ENCODE results near the gene NELFE.

DNA sequence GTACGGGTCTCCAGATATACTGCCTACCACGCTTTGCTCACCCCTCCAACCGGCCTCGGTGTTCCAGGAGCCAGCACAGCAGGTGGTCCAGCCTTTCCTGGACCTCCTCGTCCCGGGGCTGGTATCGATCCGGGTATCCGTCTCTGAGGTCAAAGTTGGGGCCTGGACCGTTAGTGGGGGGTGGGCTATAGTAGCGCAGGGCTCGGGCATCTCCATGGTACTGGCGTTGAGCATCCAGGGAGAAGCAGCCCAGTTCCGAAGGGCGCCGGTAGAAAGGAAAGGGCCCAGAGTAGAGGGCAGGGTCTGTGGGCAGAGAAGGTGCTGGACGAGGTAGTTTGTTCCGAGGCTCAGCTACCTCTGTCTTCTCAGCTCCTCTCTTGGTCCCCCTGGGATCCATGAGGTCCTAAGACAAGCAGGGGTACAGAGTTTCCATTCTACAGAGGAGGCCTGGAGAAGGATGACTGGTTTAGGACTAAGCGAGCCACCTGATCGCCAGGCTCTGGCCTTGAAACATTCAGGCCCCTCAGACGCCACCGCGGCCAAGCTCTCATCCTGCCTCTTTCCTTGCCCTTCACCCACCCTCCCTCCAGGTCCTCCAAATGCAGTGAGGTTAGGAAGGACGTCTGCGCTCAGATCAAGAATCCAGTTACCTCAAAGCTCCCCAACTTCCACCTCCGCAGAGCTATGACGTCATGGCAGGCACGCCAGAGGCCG is 12.7 kb upstream of the NELFE start:
- TF ChIP-seq, protein P1, sequence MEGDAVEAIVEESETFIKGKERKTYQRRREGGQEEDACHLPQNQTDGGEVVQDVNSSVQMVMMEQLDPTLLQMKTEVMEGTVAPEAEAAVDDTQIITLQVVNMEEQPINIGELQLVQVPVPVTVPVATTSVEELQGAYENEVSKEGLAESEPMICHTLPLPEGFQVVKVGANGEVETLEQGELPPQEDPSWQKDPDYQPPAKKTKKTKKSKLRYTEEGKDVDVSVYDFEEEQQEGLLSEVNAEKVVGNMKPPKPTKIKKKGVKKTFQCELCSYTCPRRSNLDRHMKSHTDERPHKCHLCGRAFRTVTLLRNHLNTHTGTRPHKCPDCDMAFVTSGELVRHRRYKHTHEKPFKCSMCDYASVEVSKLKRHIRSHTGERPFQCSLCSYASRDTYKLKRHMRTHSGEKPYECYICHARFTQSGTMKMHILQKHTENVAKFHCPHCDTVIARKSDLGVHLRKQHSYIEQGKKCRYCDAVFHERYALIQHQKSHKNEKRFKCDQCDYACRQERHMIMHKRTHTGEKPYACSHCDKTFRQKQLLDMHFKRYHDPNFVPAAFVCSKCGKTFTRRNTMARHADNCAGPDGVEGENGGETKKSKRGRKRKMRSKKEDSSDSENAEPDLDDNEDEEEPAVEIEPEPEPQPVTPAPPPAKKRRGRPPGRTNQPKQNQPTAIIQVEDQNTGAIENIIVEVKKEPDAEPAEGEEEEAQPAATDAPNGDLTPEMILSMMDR (IDR thresholded peaks at IDR 0.05; ENCODE audit: low read depth, low read length) = no peak
- no peak for TF ChIP-seq EZH2phosphoT487 (IDR thresholded peaks at IDR 0.05; ENCODE audit: low read depth)
